Spleen (tissue), 7 donors: Measurements from ENCODE around the gene GLDC.

Experiments used
- POLR2AphosphoS5 ChIP-seq, 3 donors: sonication (generic); formaldehyde crosslinking; IDR thresholded peaks; one replicate each; pipeline ENCODE4 v1.5.1; 2017; ENCODE audit warnings: antibody characterized with exemption in 3 of 3
- TF ChIP-seq, protein P1 (sequence below), 11 experiments: fragments of 200-600 bp in 7 of 11; fragments of 450-650 bp in 4 of 11; sonication (generic) in 4 of 11; IDR thresholded peaks in 8 of 11; conservative IDR thresholded peaks in 3 of 11; 1 replicate in 7 of 11; 2 replicates in 4 of 11; pipeline versions ENCODE4 v1.4.0 to v1.8.0; 2016 to 2021; ENCODE audit warnings: antibody characterized with exemption in 11 of 11, inconsistent platforms in 4 of 11, mild to moderate bottlenecking in 1 of 11
- donor health status: DM: no; HTN: no; CAD: no; lungs with moderate emphysema.
- donor health status: DM: no; HTN: no; CAD: no.
- donor health status: DM: no; HTN: no; CAD: no.

DNA sequence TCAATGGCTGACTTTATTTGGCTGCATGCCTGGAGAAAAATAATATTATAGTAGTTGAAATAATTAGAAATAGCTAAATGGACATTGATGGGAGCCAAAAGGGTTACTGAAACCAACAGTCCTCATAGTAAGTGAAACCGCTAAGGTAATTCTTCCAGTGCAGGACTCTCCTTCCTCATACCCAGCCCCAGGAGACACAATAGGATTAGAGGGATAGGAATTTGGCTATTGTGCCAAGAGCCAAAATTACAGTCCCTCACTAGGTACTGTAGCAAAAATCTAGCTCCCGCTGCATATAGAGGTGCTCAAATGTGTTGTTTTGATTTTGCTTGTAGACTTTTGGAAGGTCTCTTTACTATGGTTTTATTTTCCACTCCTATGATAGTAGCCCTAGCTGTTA, 20.2 kb downstream of the GLDC start:
- TF ChIP-seq, protein P1, sequence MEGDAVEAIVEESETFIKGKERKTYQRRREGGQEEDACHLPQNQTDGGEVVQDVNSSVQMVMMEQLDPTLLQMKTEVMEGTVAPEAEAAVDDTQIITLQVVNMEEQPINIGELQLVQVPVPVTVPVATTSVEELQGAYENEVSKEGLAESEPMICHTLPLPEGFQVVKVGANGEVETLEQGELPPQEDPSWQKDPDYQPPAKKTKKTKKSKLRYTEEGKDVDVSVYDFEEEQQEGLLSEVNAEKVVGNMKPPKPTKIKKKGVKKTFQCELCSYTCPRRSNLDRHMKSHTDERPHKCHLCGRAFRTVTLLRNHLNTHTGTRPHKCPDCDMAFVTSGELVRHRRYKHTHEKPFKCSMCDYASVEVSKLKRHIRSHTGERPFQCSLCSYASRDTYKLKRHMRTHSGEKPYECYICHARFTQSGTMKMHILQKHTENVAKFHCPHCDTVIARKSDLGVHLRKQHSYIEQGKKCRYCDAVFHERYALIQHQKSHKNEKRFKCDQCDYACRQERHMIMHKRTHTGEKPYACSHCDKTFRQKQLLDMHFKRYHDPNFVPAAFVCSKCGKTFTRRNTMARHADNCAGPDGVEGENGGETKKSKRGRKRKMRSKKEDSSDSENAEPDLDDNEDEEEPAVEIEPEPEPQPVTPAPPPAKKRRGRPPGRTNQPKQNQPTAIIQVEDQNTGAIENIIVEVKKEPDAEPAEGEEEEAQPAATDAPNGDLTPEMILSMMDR (IDR thresholded peaks at IDR 0.05 in 8 of 11, conservative IDR thresholded peaks at IDR 0.05 in 3 of 11) = no peak
- TF ChIP-seq POLR2AphosphoS5 (IDR thresholded peaks at IDR 0.05) = no peak
